GM12801 (cell line): ENCODE data around the gene CYBRD1.

Source experiments
- CTCF ChIP-seq: IDR thresholded peaks from one replicate; pipeline ENCODE4 v1.5.1; 2011; ENCODE audit warnings: control low read depth; ENCODE audit not compliant: insufficient read length; ENCODE audit errors: extremely low read depth

CYBRD1 gene

GRCh38 chr2:171509945-171510731, 12.1 kb upstream of the CYBRD1 start:
- TF ChIP-seq CTCF, result no peak

- no peak for TF ChIP-seq CTCF
Observed at GRCh38 chr2:171512014-171512413, 10.3 kb upstream of the CYBRD1 start.

GRCh38 chr2:171512683-171513195, 9.5 kb upstream of the CYBRD1 start:
- no peak for TF ChIP-seq CTCF

DNA sequence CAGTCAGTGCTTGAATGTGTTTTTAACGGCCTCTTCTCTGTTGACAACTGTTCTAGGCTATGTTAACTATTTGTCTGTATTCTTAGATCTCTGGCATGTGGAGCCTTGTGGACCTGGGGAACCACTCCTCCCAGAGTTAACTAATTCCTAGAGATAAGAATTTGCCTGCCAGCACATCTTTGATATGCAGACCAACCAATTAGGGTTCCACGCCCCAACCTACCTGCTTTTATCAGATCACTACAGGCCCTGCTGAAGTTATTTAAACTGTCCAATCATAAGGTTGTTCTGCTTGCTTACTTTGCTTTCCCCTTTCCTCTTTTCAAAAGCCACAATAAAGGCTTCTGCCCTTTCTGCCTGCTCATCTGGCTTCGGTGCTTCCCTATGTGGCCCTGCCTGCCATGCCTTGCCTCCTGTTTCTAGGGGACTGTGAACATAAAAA, 8.5 kb upstream of the CYBRD1 start:
- TF ChIP-seq CTCF, result no peak

DNA sequence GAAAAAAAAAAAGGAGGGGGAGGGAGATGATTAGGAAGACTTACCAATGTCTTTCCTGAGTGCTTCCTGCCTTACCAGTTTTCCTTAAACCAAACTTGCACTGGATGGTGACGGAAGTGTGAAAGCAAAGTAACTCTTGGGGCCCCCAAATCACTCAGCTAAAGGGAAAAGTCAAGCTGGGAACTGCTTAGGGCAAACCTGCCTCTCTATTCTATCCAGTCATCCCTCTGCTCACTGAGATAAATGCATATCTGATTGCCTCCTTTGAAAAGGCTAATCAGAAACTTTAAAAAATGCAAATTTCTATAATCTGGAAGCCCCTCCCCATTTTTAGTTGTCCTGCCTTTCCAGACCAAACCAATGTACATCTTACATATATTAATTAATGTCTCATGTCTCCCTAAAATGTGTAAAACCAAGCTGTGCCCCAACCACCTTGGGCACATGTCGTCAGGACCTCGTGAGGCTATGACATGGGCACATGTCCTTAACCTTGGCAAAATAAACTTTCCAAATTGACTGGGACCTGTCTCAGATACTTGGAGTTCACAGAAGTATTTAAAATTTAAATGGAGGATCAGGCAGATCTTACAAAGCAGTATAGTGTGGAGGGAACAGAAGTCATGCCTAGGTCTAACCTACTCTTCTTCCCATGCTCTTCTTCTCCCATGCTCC, 7.2 kb upstream of the CYBRD1 start:
- no peak for TF ChIP-seq CTCF

DNA sequence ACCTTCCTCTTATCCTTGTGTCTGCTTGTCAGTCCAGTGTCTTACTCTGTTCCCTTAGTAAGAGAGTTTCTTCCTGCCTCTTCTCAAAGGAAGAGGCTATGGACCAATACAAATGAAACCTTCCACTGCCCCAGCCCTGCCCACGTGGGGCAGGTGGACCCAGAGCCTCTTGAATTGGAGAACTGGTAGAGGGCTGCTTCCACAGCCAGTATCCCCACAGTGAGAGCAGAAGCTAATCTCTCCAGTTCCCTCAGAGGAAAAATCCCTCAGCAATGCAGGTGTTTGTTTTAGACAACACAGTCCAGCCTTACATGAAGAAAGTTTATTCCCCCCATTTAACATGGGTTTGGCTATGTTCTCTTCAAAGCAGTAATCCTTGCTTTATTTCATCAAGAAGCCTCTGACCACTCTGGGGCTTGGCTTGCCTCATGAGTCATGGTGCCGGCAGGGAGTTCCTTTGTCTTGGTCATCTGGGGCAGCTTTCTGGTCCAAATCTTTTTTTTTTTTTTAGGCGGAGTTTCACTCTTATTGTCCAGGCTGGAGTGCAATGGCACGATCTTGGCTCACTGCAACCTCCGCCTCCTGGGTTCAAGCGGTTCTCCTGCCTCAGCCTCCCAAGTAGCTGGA, 6.5 kb upstream of the CYBRD1 start:
- TF ChIP-seq CTCF, result no peak

- TF ChIP-seq CTCF, result no peak
Observed at GRCh38 chr2:171516793-171517192, 5.5 kb upstream of the CYBRD1 start.
